Epithelial cell of esophagus (primary cell): ENCODE data around the gene MB21D2.

Experiments
- DNase-seq: peaks from one replicate; pipeline ENCODE4 v3.0.0; 2010; ENCODE audit warnings: low read depth
- H3K4me3 ChIP-seq: 2 replicates; pipeline ENCODE4 v1.5.1; 2011; ENCODE audit warnings: mild to moderate bottlenecking, low read length, control low read depth
- TF ChIP-seq, protein P1 (sequence below): IDR thresholded peaks from 2 replicates; pipeline ENCODE4 v1.5.1; 2011; ENCODE audit warnings: low read depth, mild to moderate bottlenecking, low read length, control low read depth, inconsistent platforms; ENCODE audit not compliant: insufficient read depth; ENCODE audit errors: missing control alignments

Gene MB21D2

GRCh38 chr3:192758654-192759053 is 159.0 kb downstream of the MB21D2 start:
- no peak overlapping the region for H3K4me3 ChIP-seq
- TF ChIP-seq, protein P1, sequence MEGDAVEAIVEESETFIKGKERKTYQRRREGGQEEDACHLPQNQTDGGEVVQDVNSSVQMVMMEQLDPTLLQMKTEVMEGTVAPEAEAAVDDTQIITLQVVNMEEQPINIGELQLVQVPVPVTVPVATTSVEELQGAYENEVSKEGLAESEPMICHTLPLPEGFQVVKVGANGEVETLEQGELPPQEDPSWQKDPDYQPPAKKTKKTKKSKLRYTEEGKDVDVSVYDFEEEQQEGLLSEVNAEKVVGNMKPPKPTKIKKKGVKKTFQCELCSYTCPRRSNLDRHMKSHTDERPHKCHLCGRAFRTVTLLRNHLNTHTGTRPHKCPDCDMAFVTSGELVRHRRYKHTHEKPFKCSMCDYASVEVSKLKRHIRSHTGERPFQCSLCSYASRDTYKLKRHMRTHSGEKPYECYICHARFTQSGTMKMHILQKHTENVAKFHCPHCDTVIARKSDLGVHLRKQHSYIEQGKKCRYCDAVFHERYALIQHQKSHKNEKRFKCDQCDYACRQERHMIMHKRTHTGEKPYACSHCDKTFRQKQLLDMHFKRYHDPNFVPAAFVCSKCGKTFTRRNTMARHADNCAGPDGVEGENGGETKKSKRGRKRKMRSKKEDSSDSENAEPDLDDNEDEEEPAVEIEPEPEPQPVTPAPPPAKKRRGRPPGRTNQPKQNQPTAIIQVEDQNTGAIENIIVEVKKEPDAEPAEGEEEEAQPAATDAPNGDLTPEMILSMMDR: no peak
- no peak for DNase-seq

- no peak for DNase-seq
- TF ChIP-seq, protein P1: no peak
- no peak overlapping the region for H3K4me3 ChIP-seq
These were observed 166.5 kb downstream of the MB21D2 start for GRCh38 chr3:192751148-192751547.

DNA sequence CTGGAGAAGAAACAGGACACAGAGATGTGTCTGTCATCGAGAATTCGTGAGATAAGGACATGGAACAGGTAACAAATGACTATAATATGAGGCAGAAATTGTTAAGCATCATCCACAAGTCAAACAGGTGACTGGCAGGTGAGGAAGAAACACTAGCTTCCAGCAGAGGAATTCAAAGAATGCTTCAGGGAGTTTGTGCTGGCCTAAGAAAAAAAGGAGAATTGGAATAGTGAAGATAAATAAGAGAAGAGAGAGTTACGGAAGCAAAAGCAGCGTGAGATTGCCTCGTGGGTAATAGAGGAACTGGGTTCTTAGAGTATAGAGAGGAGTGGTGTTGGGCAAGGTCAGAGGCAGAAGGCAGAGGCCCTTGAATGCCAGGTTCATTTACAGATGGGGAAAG is 167.5 kb downstream of the MB21D2 start:
- DNase-seq: no peak
- H3K4me3 ChIP-seq: no peak overlapping the region
- TF ChIP-seq, protein P1: no peak

- TF ChIP-seq, protein P1: no peak
- no peak overlapping the region for H3K4me3 ChIP-seq
- DNase-seq: no peak
These were observed 169.9 kb downstream of the MB21D2 start for GRCh38 chr3:192747746-192748145.

DNA sequence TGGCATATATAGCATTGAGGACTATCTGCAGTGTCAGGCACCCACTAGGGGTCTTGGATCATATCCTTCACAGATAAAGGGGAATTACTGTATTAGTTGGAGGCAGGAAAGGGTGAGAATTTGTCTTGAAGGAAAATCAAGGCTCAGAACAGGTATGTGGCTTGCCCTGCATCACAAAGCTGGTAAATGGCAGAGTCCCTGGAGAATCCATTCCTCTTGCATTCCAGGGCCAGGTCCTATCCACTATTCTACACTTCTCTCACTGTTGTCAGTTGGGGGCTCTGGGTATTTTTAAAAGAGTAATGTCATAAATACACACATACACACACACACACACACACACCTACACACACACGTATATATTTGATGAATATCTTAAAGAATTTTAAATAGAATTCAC is 170.5 kb downstream of the MB21D2 start:
- H3K4me3 ChIP-seq: no peak overlapping the region
- TF ChIP-seq, protein P1: no peak
- no peak for DNase-seq
